HG02571 (cell line): ENCODE results near the gene ZMPSTE24.
"Not testable (repeated sequence)": the region's sequence is repeated elsewhere in the genome, so short reads cannot be mapped to it uniquely, and the experiment has no call there.

ENCODE experiments used
- ATAC-seq: cut with Tn5 transposase; IDR thresholded peaks from one replicate; pipeline ENCODE4 v1.9.1; 2021; ENCODE audit warnings: mild to moderate bottlenecking, moderate library complexity; ENCODE audit not compliant: unreplicated experiment

ZMPSTE24 gene

DNA sequence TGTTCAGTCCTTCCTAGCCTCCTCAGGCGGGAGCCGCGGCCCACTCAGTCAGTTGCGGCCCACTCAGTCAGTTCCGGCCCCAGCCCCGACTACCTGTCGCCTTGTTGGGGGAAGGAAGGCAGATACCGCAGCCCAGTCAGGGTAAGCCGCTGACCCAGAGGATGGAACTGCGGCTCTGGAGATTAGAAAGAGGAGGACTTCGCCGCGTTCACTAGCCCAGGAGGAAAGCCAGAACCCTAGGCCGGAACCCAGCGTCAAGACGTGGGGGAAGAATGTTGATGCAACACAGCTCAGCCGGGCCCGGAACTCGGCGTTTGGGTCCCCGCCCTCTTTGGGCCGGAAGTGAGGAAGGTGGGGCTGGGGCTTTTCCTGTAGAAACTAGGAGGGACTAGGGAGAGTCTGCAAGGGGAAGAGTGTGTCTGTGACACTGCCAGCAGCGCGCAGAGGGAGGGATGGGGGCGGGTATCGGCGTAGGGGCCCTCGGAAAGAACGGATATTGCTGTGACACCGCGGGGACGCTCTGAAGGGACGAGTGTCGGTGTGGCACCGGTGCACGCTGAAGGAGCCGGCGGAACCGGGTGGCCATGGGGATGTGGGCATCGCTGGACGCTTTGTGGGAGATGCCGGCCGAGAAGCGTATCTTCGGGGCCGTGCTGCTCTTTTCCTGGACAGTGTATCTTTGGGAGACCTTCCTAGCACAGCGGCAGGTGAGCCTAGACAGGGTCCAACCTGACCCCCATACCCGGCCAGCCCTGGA lies at the start of gene ZMPSTE24:
Gene ZMPSTE24 (plus strand): TSS at position 549 of the 757 bp plus-strand sequence. CDS start 36 bp downstream, at position 585.
- peak; percentile 88 for ATAC-seq

DNA sequence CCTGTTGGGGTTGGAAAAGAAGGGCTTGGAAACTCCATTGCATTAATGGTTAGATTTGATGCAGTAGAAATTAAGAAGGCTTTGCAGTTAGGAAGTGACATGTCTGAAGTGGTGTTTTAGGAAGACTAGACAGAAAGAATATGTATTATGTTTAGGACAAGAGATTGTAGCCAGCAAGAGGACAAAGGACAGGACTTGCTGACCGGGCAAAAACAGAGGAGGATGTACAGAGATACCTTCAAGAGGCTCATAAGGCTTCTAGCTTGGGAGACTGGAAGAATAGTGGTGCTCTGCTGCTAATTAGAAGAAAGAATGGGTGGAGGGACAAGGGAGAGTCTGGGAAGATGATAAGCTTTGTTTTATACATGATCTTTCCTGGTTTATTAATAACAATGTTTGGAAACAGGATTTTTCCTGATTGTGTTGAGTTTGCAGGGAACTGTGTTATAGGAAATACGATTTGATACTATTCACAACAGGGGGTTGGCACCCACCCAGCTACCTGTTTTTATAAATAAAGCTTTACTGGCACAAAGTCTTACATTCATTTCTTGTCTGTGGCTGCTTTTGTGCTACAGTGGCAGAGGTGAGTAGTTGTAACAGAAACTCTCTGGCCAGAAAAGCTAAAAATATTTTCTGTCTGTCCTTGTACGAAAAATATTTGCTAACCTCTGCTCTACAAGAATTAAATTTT lies 47.4 kb upstream of the ZMPSTE24 start:
- ATAC-seq = no peak

DNA sequence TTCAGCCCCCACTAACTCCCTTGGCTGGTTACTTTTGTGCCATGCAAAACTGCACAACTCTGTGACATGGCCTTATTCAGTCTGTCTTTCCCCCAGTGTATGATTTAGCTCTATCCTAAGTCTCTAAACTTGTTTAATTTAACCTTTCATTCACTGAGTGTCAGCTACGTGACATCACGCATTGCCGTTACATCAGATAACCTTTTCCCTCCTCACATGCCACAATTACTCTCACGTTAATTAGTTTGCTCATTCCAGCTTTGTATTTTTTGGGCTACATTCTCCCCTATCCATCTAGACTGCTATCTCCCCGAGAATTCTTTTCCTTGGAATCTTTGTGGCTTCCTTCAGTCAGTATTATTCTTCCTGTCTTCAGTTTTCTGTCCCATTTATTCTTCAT lies 39.7 kb upstream of the ZMPSTE24 start:
- ATAC-seq = no peak

- ATAC-seq = not testable (repeated sequence)
These were observed 36.5 kb upstream of the ZMPSTE24 start for GRCh38 chr1:40221471-40221905.

DNA sequence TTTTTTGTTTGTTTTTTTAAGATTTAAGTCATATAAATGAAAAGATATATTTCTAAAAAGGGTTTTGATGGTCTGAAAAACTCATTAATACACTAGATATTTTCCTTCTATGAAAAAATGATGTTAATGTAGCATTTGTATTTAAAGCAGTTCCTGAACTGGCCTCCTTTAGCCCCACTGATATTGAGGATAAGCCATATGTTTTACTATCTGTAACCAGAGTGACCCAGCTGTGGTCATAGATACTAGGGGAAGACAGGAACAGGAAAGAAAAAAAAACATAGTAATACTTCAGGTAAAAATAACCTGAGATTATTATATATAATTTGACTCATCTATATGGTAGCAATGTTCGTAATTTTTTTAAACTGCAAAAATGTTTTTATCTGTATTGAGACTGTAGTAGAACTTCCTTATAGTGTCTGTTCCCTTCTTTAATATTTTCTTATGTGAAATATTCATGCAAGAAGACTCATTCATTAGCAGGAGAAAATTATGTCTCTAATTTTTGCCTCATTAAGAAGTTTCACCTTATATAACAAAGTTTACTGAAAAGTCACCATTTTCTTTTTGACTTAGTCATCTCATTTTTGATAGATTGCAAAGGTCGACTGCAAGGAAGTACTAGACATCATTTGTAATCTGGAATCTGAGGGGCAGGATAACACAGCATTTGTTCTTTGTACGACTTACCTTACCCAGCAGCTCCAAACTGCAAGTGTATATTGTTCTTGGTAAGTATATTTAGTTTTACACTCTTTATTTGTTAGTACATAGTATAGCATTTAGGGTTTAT lies 35.9 kb upstream of the ZMPSTE24 start:
- no peak for ATAC-seq

DNA sequence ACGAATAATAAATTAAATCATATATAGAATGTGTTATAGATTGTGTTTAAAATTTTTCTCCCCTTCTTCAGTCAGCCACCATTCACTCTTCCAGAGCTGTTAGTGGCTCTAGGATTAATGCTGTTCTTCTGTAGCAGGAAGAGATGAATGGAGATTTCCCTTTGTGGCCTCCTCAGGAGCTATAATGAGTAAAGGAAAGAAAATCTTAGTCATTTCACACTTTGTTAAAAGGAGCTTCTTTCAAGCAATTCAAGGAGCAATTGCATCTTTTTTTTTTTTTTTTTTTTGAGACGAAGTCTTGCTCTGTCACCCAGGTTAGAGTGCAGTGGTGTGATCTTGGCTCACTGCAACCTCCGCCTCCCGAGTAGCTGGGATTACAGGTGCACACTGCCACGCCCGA lies 34.0 kb upstream of the ZMPSTE24 start:
- no peak for ATAC-seq

- no peak for ATAC-seq
These were observed 31.8 kb upstream of the ZMPSTE24 start for GRCh38 chr1:40226192-40226591.

DNA sequence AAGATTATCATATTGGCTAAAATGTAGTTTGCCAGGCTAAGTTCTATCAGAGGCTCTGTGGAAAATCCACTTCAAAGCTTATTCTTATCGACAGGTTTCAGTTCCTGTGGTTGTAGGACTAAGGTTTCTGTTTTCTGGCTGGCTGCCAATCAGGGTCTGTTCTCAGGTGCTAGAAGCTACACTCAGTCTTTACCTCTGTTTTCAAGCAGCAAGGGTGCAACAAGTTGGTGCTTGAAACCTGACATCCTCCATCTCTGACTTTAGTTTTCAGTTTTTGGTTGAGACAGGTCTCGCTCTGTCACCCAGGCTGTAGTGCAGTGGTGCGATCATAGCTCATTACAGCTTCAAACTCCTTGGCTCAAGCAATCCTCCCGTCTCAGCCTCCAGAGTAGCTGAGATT lies 25.6 kb upstream of the ZMPSTE24 start:
- ATAC-seq = no peak

DNA sequence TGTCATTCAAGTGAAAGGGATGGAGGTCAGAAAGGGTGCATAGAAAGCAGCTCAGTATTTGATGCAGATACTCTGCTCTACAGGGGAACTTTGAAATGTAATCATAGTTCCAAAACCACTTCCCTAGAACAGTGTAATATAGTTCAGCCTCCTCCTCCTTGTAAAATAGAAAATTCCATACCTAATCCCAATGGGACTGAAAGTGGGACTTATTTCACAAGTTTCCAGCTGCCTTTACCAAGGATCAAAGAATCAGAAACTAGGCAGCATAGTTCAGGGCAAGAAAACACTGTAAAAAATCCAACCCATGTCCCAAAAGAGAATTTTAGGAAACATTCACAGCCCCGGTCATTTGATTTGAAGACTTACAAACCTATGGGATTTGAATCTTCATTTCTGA lies 18.4 kb upstream of the ZMPSTE24 start:
- no peak for ATAC-seq

GRCh38 chr1:40240390-40240789 lies 17.6 kb upstream of the ZMPSTE24 start:
- ATAC-seq = no peak

- ATAC-seq = no peak
These were observed 16.7 kb upstream of the ZMPSTE24 start for GRCh38 chr1:40241362-40241761.

DNA sequence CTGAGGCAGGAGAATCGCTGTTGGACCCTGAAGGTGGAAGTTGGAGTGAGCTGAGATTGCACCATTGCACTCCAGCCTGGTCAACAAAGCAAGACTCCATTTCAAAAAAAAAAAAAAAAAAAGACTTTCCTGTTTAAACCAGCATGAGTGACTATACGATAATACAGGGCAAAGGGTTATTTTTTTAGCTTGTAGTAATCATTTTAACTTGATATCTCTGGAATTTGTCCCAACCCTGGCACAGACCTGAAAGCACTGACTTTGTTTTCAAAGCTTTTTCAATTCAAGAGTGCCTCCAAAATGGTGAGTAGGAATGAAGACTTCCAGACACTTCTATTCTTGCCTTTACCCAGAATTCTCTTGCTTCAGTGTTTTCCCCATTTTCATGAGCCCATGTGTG lies 14.7 kb upstream of the ZMPSTE24 start:
- ATAC-seq = no peak

DNA sequence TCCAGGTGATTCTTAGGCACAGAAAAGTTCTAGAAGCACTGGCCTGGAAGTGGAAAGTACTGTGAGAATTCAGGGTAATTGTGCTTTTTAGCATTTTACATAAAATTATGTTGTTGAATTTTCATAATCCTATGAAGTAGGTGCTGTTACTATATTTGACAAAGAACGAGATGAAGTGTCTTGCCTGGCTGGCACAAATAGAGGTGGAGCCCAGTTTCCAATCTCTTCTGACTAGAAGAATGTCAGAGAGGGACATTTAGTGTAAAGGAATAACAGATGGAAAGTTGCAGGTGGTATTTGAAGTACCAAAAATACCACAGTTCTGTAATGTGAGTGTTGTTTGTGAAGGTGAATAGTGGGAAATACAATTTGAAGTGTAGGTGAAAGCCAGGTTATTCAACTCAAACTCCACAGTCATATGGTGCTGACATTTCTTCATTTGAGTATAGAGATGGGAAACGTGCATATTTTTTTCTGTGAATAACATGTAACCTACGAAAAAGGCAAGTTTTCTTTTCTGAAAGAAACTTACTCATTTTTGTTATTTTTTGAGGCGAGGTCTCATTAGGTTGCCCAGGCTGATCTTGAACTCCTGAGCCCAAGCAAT lies 13.8 kb upstream of the ZMPSTE24 start:
- no peak for ATAC-seq

GRCh38 chr1:40245686-40246085 lies 12.3 kb upstream of the ZMPSTE24 start:
- ATAC-seq = no peak

- no peak for ATAC-seq
These were observed 10.4 kb upstream of the ZMPSTE24 start, which contains the start of gene TMCO2 for GRCh38 chr1:40247655-40248054. TSS of gene TMCO2 (plus strand) at chr1:40247937. CDS start at chr1:40247994, 57 bp downstream.

- no peak for ATAC-seq
These were observed 9.6 kb upstream of the ZMPSTE24 start for GRCh38 chr1:40248412-40248811.

- ATAC-seq = no peak
These were observed 6.6 kb upstream of the ZMPSTE24 start for GRCh38 chr1:40251456-40251855.

- ATAC-seq = no peak
These were observed 5.4 kb upstream of the ZMPSTE24 start for GRCh38 chr1:40252601-40253000.

- ATAC-seq = no peak
These were observed 2.8 kb upstream of the ZMPSTE24 start for GRCh38 chr1:40255231-40255630.

DNA sequence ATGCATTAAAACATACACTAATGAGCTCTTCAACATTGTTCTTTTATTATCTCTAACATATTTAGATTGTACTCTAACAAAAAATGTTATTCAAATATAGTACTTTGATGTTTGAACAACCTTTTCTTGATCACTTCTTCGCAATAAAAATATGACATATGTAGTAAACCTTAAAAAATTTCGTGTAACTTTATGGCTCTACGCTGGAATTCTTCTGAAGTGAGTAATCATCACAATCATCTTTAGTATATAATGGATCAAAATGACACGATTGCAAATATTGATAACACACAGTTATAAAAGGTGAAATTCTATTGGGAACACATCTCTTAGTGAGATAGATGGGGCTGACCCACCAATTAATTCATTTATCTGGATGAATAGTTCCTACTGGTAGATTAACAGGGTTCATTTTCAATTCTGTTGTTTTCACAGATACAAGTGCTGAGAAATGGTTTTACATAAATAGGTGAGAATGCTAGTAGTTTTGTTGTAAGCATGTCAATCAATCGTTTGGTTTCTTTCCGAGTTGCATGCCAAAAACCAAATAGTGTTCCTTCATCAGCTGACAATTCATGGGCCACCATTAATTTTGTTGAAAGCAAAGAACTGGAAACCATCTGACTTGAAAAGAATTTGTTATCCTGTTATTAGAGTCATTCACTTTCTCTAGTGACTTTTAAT lies 1.5 kb upstream of the ZMPSTE24 start:
- ATAC-seq = no peak
